Activated gamma-delta T cell treated with anti-CD3 and anti-CD28 coated beads, Interleukin-2, amount 50 U/mL, for 16 hours (primary cell): ENCODE data around the gene TMEM164.

Experiments used
- DNase-seq: peaks from one replicate; pipeline ENCODE4 v3.0.0-alpha.2; 2020; ENCODE audit warnings: low read depth

The TMEM164 gene

DNA sequence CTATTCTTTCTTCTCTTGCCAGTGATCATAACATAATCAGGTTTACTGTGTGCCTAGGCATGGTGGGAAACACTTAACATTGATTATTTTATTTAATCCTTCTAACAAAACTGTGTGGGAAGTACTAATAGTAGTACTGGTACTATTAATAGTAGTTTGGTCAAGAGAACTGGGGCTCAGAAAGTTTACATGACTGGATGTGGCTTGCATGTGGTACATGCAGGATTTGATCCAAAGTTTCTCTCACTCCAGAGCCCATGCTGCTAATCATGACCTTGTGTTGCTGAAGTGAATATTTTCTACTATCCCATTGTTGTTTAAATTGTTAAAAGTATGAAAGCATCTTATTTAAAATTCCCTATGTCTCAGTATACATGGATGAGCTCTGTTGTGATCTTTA lies 78.4 kb downstream of the TMEM164 start:
- no peak for DNase-seq

DNA sequence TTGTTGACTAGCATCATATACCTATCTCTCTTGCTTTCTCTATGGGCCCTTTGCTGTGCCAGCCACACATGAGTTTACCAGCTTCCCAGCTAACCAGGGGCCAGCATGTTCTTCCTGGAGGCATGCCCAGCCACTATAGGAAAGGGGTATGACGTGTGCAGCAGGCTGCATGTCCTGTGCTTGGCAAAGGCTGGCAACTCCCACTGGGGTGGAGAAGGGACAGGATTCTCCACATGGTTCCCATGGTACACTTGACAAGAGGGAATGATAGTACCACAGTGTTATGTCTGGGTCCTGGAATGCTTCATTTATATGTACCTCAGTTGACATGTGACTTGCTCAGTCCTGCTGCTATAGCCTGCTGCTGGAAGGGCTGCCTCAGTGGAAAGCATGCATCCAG lies 78.8 kb downstream of the TMEM164 start:
- DNase-seq, result no peak

DNA sequence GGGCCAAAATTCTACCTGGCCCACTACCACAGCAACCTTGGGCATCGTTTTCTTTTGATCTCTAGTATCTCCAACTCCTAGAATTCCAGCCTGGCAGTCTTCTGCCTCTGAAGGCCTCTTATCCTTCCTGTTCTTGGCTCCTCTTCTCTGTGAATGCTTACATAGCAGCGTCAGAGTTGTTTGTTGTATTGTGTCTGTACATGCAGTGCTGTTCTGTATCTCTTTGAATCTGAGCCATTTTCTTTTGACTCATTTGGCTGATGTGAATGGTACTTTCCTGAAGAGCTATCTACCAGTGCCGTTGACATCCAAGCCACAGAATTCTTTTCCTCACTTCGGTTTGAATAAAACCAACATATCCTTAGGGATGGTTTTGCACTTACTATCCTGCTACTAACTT lies 79.2 kb downstream of the TMEM164 start:
- no peak for DNase-seq

DNA sequence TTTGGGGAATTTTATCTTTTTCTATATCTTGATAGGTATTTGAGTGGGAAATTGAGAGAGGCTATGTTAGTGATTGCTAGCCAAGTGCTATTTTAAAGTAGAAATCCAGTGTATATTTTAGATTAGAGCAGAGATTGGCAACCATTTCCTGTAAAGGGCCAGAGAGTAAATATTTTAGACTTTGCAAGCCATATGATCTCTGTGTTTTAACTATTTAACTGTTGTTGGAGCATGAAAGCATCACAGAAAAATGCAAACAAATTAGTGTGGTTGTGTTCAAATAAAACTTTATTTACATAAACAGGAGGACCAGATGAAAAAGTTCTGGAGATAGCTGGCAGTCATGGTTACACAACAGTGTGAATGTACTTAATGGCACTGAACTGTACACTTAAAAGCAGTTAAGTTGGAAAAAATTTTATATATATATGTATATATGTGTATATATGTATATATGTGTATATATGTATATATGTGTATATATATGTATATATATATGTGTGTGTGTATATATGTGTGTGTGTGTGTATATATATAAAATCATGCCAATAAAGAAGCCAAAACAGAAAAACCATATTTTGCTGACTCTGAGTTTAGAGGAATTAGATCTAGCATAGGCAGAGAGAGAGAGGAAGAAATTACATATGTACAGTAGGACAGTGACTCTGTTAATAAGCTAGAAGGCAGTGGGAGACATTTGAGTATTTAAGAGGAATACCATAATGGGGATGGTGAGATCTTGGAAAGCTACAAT lies 83.4 kb downstream of the TMEM164 start:
- no peak for DNase-seq

DNA sequence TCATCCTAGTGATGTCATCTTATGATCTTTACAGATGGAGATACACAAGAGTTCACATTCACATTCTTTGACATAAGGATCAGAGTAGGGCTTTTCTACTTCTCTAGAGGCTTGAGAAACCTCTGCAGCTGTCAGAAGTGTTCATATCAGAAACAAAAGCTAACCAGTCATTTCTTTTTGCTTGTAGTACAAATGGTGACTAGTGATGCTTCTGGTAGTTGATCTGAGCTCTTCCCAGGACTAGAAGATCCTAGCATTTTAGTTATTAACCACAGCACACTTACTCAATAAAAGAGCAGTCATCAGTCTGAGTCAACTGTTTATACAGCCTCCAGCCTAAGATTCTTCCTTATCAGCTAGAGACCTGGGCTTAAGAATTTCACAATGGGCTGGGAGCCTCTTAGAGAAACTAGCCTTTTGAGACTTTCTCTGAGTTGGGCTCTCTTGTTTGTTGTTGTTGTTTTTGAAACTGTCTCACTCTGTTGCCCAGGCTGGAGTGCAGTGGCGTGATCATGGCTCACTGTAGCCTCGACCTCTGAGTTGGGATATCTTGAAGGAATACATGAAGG lies 84.1 kb downstream of the TMEM164 start:
- DNase-seq, result no peak

DNA sequence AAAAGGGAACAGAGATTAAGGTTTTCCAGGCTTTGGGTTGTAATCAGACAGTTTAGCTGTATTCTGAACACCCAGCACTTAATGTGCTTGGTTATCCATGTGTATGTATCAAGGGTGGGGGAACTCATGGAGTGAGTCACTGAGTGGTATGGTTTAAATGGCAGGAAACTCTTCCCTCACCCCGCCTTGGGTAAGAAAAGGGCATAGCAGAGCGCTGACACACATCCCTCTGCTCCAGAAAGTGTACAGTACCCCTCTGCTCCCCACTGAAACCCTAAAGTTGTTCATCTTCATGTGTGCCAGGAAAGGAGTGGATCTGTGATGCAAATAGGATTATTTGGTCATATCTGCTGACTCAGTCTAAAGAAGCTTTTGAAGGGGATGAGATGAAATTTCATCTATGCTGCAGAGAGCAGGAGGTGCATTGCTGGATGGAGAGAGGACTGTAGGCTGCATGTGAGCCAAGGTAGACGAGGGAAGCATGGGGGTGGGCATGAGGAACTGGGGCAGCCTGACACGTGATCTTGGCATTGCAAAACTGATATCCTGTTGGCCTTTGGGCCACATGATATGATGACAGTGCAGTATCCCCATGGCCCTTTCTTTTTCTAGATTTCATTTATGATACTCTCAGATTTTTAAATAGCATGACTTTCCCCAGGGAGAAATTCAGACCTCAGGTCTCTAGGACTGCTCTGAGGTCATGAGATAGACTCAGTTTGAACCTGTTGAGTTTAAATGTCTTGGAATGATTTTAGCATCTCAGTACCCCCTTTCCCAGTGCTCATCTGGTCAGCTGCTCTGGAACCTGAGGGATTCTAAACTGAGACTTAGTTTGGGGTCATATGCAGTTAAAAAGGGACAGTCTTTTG lies 84.8 kb downstream of the TMEM164 start:
- DNase-seq, result no peak

DNA sequence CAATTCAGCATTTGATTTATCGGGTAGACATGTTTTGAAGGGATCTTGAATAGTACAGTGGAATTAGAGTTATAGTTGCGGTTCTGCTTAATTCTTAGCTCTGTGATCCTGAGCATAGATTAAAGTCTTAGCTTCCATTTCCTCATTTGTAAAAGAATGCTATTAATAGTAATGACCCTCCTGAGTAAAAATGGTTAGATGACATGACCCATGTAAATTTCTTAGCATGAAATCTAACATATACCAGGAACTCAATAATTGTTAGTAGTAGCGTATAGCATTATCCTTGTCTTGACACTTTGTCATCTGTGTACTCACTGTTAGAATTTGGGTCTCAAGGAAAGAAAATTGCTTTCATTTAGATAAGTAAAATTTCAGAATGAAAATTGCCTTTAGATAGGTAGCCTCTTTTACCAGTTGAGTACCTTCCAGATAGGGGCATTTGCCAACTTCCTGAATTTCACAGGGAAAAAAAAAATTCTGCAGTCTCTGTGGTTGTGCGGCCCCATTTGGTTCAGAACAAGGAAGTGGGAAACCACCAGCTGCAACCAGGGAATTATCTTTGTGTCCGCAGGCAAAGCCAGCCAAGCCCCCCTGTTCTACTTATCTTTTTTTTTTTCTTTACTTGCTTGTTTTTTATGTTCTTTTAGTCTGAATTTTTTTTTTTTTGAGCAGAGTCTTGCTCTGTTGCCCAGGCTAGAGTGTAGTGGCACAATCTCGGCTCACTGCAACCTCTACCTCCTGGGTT lies 86.9 kb downstream of the TMEM164 start:
- no peak for DNase-seq

DNA sequence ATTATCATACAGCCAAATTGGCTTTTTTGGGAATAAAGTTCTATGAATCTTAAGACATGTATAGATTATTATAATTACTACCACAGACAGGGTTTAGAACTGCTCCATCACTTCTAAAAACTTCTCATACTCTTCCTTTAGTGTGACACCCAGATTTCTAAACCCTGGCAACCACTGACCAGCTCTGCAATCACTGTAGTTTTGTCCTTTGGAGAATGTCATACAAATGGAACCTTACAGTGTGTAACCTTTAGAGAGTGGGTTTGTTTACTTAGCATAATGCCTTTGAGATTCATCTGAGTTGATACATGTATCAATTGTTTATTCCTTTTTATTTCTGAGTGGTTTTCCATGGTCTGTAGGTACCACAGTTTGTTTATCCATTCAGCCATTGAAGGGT lies 95.0 kb downstream of the TMEM164 start:
- no peak for DNase-seq

DNA sequence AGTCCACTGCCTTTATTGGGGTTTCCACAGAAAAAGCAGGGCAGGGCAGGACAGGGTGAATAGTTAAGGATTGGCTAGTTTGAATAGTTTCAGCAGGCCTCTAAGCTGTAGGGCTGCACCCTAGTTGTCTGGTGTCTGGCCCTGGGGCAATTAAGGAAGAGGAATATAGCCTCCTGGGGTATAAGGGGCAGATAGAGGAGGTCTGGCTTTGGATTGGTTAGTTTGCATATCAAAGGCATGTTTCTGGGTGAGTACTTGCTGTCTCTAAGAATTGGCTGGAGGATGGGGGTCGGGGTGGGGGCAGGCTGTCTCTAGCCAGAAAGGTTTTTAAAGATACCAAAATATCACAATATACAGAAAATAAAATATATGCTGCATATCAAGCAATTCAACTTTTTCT lies 100.4 kb downstream of the TMEM164 start:
- no peak for DNase-seq

DNA sequence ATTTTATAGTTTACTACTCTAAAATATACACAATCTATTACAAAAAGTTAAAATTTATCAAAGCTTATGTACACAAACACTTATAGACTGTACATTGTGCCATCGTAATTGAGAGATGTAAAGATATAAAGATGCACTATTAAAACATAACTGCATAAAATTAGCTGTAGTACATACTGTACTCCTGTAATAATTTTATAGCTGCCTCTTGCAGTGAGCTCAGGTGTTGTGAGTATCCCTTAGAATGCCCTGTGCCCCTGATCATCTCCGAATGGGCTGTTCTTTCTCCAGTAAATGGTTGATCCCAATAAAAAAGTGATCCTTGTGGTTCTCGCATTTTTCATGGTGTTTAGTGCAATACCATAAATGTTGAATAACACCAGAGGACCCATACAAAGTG lies 101.2 kb downstream of the TMEM164 start:
- DNase-seq, result no peak

DNA sequence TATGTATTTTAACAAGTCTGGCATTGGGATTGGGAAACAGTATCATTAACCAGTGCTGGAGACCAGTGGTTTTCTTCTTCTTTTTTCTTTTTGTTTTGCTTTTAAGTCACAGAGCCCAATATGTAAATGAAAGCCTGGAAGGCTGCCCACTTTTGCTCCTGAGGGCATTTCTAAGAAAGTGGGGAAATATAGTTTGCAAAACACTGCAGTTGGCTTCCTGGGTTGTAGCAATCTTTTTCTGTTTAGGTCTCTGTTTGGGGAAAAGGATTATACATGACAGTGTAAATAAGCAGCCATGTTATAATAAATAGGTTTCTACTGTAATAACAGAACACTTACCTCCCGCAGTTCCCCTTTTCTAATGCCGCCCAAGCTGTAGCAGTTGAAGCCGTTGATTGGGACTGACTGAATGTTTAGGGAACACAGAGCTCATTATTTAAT lies 105.5 kb downstream of the TMEM164 start:
- DNase-seq, result no peak

DNA sequence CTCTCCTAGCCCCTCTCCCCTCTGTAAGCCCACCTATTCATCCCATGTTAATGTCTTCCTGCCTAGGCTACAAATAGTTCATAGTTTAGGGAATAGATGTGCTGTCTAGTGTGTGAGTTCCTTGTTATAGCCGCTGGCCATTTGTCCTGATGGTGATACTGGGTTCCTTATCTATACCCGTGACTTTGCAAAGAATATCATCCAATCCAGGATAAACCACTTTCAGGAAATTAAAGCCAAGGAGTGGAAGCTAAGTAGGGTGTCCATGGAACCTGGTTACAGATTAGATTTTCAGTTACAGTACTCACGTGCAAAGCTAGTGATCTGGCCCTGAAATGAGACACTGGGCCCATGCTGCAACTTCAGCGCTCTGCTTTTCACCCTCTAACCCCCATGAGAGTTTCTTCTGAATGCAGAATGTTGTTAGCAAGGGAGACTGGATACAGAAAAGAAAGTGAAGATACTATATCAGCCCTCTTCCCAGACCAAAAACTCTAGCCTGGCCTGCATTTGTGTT lies 111.4 kb downstream of the TMEM164 start:
- DNase-seq, result no peak

DNA sequence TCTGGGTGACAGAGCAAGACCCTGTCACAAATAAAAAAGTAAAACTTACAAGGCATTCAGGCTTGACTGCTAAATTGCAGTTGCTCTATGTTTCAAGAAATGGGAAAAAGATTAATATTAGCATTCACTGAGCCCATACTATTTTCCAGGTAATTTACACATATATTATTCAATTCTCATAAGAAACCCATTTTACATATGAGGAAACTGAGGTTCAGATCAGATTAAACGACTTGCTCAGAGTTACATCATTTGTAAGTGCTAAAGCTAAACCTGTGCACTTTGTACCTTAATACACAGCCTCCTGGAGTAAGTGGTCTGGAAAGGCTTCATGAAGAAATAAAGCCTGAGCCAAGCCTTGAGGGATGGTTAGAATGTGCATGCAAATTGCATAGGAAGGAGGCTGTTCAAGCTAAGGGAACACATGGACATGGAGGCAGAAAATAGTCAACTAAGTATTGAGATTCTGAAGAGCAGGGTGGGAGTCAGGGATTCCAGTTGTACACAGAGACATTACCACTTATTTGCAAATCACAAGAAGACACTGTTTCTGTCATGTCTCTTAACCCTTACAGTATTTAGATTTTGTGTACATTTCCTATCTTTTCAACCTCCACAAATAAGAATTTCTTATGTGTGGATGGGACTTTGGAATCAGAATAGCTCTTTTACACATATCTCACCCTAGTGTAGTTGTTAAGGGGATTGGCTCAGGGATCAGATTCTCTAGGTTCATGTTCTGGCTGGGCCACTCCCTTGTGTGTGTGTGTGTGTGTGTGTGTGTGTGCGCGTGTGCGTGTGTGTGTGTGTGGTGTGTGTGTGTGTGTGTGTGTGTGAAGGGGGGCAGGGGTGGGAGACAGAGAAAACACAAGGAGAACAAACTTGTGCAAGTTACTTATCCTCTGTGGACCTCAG lies 113.4 kb downstream of the TMEM164 start:
- no peak for DNase-seq

DNA sequence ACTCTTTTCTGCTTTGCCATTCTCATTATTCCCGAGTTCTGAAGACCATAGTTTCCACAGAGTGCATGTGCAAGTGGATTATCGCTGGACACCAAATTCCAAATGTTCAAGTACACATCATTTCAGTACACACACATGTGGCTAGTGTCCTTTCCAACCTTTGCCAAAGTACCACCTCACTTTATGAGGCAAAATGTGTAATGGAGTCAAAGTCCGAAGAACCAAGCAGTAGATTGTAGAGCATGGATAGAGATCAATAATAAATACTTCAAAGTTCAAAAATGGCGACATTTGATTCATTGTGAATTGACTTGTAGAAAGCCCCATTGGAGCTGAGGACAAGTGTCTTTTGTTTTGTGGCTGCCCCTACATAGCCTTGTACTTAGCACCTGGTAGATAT lies 115.6 kb downstream of the TMEM164 start:
- DNase-seq, result no peak

DNA sequence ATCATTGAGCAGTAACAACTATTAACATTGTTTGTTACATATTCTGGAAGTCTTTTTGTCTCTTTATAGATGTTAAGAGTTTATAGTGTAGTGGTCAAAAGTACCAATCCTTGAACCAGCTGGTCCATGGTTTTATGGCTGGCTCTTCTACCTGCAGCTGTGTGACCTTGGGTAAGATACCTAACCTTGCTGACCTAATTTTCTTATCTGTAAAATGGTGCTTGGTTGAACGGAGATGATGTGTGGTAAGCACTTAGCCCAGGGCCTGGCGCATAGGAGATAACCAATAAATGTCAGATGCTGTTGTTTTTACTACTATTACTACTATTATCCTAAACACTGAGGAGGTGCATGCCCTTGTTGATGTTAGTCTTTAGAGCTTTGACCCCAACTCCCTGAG lies 116.6 kb downstream of the TMEM164 start:
- no peak for DNase-seq

DNA sequence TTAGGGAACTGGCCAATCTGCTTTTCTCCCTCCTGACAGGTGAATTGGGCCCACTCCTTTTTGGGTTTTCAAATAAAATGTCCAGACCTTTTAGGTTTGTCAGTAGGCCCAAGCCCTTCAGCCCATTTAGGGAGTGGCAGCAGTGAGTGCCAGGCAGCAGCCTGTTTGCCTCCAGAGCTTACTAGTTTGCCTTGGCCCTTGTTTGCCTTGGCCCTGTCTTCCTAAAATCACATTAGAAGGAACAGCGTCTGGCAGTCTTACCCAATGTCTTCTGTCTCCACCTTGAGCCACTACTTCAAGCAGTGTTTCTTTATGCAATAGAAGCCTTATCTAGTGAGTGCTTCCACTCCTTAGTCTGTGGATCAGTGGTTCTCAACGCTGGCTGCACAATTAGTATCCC lies 117.1 kb downstream of the TMEM164 start:
- no peak for DNase-seq

DNA sequence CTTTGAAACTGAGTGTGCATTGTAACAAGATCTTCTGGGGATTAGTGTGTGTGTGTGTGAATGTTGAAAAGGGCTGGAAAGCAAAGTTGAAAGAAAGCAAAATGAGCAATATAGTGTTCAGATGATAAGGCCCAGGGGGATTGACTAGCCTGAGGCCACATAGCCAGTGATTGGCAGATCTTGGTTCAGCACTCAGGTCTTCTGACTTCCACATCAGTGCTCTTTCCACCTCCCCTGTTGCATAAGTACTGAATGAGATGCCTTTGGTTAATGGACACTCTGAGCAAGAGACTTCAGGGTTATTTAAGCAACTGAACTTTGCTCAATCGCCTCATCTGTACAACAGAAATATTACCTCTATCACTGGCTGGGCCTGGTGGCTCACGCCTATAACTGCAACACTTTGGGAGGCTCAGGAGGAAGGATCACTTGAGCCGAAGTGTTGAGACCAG lies 120.4 kb downstream of the TMEM164 start:
- DNase-seq, result no peak

DNA sequence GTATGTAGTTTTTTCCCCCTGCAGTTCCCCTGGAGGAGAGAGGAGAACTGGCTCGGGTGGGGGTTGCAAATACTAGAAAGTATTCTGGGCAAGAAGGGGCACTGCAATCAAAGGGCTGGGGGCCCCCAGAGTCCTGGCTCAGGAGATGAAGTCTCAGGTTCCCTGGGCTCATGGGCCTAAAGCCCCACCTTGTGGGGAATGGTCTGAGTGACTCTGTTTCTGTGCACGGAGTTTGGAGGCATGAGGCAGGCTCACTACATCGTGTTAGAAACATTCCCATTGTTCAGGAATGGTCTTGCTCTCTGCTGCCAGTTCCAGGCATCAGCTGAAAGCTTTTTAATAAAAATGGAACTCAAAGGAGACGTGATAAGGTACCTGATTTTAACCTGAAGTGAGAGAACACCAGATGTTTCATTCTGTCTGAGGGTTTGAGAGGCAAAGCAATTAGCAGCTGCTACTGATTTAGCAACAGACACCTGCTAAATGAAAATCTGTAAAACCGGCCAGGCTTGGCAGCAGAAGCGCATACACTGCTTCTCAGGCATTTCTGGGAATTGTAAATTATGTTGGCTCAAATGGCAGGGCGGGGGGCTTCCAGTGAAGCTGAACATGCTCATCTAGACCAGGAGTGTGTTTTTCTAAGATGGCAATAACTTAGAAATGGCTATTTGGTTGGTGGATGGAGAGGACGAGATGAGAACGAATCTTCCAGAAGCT lies 122.7 kb downstream of the TMEM164 start:
- DNase-seq, result no peak

DNA sequence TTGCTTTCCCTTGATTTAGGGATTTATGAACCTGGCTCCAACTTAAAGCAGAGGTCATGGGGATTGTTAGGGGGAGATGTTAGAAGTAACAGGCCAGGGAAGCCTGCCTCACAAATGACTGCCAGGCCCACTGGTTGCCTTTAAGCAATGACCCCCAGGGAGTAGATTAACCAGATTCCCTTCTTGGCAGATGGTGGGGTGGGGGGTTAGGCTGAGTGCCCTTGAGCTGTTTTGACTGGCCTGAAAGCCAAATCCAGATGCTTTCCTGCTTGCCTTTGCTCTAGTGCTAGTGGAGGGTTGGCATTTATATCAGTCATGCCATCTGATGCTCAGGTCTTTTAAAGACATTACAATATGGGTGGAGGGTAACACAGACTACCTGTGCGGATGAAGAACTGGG lies 128.1 kb downstream of the TMEM164 start:
- DNase-seq, result no peak

DNA sequence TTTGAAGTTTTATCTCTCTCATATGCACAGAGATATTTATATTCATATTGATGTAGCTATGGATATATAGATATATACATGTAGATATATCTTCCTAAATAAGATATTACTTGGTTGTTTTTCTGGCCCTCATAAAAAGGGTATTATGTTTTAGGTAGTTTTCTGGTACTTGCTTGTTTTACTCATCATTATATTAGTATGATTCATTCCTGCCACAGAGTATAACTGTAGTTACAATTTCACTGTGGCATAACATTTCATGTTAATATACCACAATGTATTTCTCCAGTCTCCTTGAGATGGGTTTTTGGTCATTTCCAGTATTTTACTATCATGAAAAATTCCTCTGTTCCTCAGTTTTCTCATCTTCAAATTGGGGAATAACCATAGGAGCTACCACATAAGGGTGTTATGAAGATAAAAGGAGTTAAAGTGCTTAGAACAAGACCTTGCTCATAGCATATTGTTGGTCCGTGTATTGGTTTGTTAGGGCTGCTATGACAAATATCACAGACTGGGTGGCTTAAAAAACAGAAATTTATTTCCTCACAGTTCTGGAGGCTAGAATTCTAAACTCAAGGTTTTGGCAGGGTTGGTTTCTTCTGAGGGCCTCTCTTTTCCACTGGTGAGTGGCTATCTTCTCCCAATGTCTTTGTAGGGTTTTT lies 129.7 kb downstream of the TMEM164 start:
- no peak for DNase-seq
